ENCODE measurements around the gene RBM19.

DNA sequence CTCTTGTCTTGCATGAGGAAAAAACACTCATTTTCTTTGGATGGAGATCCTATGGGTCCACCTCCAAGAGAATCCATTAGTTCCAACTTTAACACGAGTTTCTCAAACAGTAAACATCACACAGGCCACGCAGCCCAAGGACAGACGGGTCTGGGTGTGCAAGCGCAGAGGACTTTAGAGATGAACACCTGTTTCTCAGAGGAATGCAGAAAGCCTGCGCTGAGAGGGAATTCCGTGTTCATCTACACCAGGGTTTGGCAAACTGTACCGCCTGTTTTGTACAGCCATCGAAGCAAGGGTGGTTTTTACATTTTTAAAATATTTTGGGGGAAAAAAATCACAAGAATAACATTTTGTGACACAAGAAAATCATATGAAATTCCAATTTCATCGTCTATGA, 79.4 kb downstream of the RBM19 start:
- TF ChIP-seq TAF1 (IDR thresholded peaks at IDR 0.05; ENCODE audit: borderline replicate concordance, insufficient read depth, low read length): no peak
- TF ChIP-seq POLR2AphosphoS5 (IDR thresholded peaks at IDR 0.05; ENCODE audit: low read depth, low read length): no peak
- TF ChIP-seq SIN3A (IDR thresholded peaks at IDR 0.05; ENCODE audit: borderline replicate concordance, insufficient read depth, low read length): no peak
- TF ChIP-seq, protein P1, sequence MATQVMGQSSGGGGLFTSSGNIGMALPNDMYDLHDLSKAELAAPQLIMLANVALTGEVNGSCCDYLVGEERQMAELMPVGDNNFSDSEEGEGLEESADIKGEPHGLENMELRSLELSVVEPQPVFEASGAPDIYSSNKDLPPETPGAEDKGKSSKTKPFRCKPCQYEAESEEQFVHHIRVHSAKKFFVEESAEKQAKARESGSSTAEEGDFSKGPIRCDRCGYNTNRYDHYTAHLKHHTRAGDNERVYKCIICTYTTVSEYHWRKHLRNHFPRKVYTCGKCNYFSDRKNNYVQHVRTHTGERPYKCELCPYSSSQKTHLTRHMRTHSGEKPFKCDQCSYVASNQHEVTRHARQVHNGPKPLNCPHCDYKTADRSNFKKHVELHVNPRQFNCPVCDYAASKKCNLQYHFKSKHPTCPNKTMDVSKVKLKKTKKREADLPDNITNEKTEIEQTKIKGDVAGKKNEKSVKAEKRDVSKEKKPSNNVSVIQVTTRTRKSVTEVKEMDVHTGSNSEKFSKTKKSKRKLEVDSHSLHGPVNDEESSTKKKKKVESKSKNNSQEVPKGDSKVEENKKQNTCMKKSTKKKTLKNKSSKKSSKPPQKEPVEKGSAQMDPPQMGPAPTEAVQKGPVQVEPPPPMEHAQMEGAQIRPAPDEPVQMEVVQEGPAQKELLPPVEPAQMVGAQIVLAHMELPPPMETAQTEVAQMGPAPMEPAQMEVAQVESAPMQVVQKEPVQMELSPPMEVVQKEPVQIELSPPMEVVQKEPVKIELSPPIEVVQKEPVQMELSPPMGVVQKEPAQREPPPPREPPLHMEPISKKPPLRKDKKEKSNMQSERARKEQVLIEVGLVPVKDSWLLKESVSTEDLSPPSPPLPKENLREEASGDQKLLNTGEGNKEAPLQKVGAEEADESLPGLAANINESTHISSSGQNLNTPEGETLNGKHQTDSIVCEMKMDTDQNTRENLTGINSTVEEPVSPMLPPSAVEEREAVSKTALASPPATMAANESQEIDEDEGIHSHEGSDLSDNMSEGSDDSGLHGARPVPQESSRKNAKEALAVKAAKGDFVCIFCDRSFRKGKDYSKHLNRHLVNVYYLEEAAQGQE (IDR thresholded peaks at IDR 0.05; ENCODE audit: insufficient read depth in 1 of 2, low read depth in 2 of 2, low read length in 2 of 2): no peak
- no peak for TF ChIP-seq FOXP2 (optimal IDR thresholded peaks at IDR 0.05; ENCODE audit: borderline replicate concordance, extremely low read depth, extremely low read length, insufficient read depth)

Data from PFSK-1 (cell line).